Hindlimb muscle (tissue), 1 donor: ENCODE data around the gene BBX. TPM values are rescaled to one million over a fixed set of nuclear protein-coding genes. Genes with fewer than 3 reads are reported as not detected.
A peak's percentile ranks its signal among the peaks of the same experiment; 100 is the strongest.
"Not testable (repeated sequence)": the region's sequence is repeated elsewhere in the genome, so short reads cannot be mapped to it uniquely, and the experiment has no call there.

ENCODE experiments used
- DNase-seq: peaks from one replicate; pipeline ENCODE4 v3.0.0-alpha.2; 2013
- polyA plus RNA-seq: library from polyadenylated mRNA; unstranded; fragments of 120-200 nt; gene quantifications from one replicate; pipeline ENCODE4 v1.2.1, GENCODE V29; 2013; ENCODE audit not compliant: insufficient read length

BBX gene
- polyA plus RNA-seq, 1 donor = 41.6 TPM

- no peak for DNase-seq
Observed at GRCh38 chr3:107543666-107544065, 20.9 kb downstream of the BBX start.

- no peak for DNase-seq
Observed at GRCh38 chr3:107545680-107546120, 22.9 kb downstream of the BBX start.

GRCh38 chr3:107548601-107549000 is 25.8 kb downstream of the BBX start:
- no peak for DNase-seq

GRCh38 chr3:107555359-107555758 is 32.6 kb downstream of the BBX start:
- DNase-seq = no peak

- DNase-seq = no peak
Observed at GRCh38 chr3:107557743-107558142, 35.0 kb downstream of the BBX start.

- no peak for DNase-seq
Observed at GRCh38 chr3:107560166-107560565, 37.4 kb downstream of the BBX start.

GRCh38 chr3:107561980-107562379 is 39.2 kb downstream of the BBX start:
- DNase-seq = no peak

- no peak for DNase-seq
Observed at GRCh38 chr3:107562969-107563529, 40.3 kb downstream of the BBX start.

GRCh38 chr3:107565244-107565643 is 42.5 kb downstream of the BBX start:
- not testable (repeated sequence) for DNase-seq

- DNase-seq = not testable (repeated sequence)
Observed at GRCh38 chr3:107571089-107571488, 48.3 kb downstream of the BBX start.

GRCh38 chr3:107571492-107571891 is 48.7 kb downstream of the BBX start:
- DNase-seq = not testable (repeated sequence)

- DNase-seq = peak; percentile 19
Observed at GRCh38 chr3:107574650-107575049, 51.9 kb downstream of the BBX start.

- no peak for DNase-seq
Observed at GRCh38 chr3:107578091-107578490, 55.3 kb downstream of the BBX start.

GRCh38 chr3:107578523-107578922 is 55.8 kb downstream of the BBX start:
- no peak for DNase-seq

GRCh38 chr3:107579371-107579770 is 56.6 kb downstream of the BBX start:
- no peak for DNase-seq

GRCh38 chr3:107581230-107581629 is 58.5 kb downstream of the BBX start:
- DNase-seq = no peak

GRCh38 chr3:107588217-107588616 is 65.5 kb downstream of the BBX start:
- DNase-seq = no peak

GRCh38 chr3:107589454-107589853 is 66.7 kb downstream of the BBX start:
- no peak for DNase-seq

GRCh38 chr3:107590786-107591185 is 68.0 kb downstream of the BBX start:
- DNase-seq = no peak

GRCh38 chr3:107592073-107592472 is 69.3 kb downstream of the BBX start:
- DNase-seq = no peak

- DNase-seq = no peak
Observed at GRCh38 chr3:107594870-107595269, 72.1 kb downstream of the BBX start.

- no peak for DNase-seq
Observed at GRCh38 chr3:107596639-107597038, 73.9 kb downstream of the BBX start.

GRCh38 chr3:107598926-107599771 is 76.4 kb downstream of the BBX start:
- DNase-seq = peak; percentile 69

- peak; percentile 23 for DNase-seq
Observed at GRCh38 chr3:107599772-107600145, 77.0 kb downstream of the BBX start.
